SK-N-MC (cell line): ENCODE data around the gene ST6GALNAC3.

Experiments used
- EZH2 ChIP-seq: fragments of 200-600 bp; sonication (generic); IDR thresholded peaks from one replicate; pipeline ENCODE4 v1.6.1; 2017; ENCODE audit warnings: antibody characterized with exemption
- POLR2AphosphoS5 ChIP-seq: IDR thresholded peaks from 2 replicates; pipeline ENCODE4 v1.6.1; 2012; ENCODE audit warnings: mild to moderate bottlenecking, low read depth, low read length, borderline replicate concordance

DNA sequence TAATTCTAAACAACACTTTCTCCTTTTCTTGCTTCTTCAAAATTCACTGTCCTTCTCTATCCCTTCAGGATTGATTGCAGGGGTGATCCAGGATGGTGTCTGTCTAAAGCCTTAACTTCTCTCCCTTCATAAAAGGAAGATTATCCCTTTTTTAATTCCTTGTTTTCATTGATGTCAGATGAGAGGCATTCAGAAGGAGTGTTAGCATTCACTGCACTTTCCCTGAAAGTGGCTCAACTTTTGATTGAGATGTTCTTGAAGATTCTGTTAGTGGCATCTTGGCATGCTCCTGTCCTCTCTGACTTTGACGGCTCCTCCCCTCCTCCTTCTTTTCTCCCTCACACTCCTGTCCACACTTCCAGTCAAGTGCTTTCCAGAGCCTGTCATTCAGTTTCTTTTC lies 71.6 kb downstream of the ST6GALNAC3 start:
- TF ChIP-seq POLR2AphosphoS5 (no peak), EZH2 (no peak)
